ENCODE data around the gene CERS1.

CERS1 gene

GRCh38 chr19:18833849-18834643 is 61.9 kb downstream of the CERS1 start:
- DNase-seq: peak; percentile 65

DNA sequence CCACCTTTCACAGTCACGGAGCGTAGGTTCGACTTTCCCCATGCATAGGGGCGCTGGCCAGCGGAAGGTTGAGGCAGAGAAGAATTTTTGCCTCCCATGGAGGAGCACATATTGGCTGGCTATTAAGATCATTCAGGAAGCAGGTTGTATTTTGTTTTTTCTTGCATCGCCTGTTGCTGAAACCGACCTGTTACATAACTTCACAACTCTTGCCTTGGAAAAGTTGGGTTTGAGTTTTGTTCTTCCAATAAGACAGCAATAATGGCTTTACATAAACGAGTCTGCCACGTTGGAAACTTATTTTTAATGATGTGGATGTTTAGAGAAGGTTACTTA is 62.8 kb downstream of the CERS1 start:
- DNase-seq: no peak

GRCh38 chr19:18832306-18833140 is 63.4 kb downstream of the CERS1 start:
- peak; percentile 76 for DNase-seq

DNA sequence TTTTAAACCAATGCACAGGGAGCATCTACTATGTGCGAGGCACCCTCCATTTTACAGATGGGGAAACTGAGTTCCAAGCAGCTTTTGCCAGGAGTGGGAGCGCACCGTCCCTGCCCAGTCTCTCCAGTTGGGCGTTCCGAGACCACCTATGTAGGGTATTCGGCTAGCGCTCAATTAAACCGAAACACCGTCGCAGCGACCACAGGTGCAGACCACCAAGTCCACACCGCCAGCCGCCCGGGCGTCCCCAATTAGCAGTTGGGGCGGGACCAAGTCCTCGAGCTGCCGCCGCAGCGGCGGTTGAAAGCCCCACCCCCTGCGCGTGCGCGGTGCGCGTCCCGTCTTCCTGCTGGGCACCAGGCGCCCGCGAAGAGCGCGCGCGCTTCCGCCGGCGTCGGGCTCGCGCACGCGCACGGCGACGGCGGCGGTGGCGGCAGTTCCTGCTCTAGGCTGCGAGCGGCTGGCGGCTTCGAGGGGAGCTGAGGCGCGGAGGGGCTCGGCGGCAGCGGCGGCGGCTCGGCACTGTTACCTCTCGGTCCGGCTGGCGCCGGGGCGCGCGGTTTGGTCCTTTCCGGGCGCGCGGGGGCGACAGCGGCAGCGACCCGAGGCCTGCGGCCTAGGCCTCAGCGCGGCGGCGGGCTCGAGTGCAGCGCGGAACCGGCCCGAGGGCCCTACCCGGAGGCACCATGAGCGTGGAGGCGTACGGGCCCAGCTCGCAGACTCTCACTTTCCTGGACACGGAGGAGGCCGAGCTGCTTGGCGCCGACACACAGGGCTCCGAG is 64.2 kb downstream of the CERS1 start, which contains the start of gene UPF1:
TSS of gene UPF1 (plus strand) at position 436 of the 782 bp plus-strand sequence. CDS start at position 687, 251 bp downstream.
- peak; percentile 99 for DNase-seq

GRCh38 chr19:18830488-18830887 is 65.5 kb downstream of the CERS1 start:
- DNase-seq: no peak

DNA sequence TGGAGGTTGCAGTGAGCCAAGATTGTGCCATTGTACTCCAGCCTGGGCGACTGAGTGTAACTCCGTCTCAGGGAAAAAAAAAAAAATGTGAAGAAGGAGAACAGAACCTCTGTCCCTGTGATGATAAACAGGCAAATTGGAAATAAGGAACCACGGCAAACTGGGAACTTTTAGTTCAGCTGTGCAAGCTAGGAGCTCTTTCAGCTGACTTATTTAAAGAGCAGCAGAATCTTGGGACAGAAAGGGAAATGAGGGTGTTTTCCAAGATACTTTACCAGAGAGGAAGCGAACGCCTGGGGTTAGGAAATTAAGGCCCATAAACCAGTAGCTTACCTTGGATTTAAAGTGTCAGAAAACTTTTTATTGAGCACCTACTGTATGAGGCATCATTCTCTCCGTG is 67.2 kb downstream of the CERS1 start:
- no peak for DNase-seq

Measured in activated effector memory CD4-positive, alpha-beta T cell treated with anti-CD3 and anti-CD28 coated beads, Interleukin-2, amount 50 U/mL, for 16 hours (primary cell).